ENCODE data around the gene KCNN4.

KCNN4 gene

DNA sequence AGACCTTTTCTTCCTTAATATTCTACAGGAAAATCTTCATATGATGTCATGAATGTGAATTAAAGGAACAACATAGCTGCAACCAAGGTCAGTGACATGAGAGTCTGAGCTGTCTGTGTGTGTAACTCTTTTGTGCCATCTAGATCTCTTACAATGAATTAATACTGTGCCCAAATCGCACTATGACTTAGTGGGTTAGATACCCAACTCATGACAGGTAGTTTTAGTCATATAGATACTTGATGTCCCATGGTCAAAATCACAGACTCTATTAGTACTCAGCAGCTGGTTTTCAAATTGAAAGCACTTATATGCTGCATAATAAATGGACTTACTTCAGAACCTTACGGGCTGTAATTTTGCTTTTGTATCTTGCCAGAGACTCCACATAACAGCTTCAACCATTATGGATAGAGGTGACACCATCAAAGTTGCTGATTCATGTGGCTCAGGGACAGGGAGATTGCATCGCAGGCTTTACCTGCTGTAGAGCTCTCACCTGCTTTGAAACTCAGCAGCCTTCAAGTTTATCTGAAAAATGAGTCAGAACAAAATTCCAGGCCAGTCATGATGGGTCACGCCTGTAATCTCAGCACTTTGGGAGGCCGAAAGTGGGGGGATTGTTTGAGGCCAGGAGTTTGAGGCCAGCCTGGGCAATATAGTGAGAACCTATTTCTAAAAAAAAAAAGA is 34.0 kb upstream of the KCNN4 start:
- ChIA-PET POLR2A (ENCODE audit: low non-redundant PET) (interaction anchor here (0.7 kb wide), 1 partner anchor 50 kb away, joined by 3 read pairs; no protein-coding TSS in a partner anchor), CTCF (interaction anchor here (0.6 to 1.1 kb wide), 2 partner anchors 48 to 53 kb away, joined by 3 to 4 read pairs; no protein-coding TSS in a partner anchor)
- TF ChIP-seq, protein P1, sequence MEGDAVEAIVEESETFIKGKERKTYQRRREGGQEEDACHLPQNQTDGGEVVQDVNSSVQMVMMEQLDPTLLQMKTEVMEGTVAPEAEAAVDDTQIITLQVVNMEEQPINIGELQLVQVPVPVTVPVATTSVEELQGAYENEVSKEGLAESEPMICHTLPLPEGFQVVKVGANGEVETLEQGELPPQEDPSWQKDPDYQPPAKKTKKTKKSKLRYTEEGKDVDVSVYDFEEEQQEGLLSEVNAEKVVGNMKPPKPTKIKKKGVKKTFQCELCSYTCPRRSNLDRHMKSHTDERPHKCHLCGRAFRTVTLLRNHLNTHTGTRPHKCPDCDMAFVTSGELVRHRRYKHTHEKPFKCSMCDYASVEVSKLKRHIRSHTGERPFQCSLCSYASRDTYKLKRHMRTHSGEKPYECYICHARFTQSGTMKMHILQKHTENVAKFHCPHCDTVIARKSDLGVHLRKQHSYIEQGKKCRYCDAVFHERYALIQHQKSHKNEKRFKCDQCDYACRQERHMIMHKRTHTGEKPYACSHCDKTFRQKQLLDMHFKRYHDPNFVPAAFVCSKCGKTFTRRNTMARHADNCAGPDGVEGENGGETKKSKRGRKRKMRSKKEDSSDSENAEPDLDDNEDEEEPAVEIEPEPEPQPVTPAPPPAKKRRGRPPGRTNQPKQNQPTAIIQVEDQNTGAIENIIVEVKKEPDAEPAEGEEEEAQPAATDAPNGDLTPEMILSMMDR (conservative IDR thresholded peaks at IDR 0.05; ENCODE audit: low read depth) = no peak
- DNase-seq (ENCODE audit: low spot score) = peak; percentile 15
- no peak overlapping the region for H3K27ac ChIP-seq

DNA sequence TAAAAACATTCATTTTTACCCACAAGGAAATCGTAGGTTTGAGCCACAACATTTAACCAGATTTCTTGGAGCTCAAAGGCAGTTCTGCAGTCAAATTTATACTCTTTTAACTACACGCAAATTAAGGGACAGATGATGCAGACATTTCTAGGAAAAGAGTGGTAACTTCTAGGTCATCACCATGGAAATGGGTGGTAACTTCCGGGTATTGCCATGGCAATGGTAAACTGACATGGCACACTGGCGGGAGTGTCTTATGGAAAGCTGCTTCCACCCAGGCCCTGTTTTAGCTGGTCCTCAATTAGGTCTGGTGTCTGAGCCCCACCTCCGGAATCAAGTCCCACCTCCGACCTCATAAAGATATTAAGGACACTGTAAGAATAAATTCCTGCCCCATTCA is 31.9 kb upstream of the KCNN4 start:
- POLR2A ChIA-PET (ENCODE audit: low non-redundant PET) = no interaction called here
- H3K27ac ChIP-seq = no peak overlapping the region
- no peak for DNase-seq (ENCODE audit: low spot score)
- CTCF ChIA-PET = no interaction called here
- TF ChIP-seq, protein P1 (conservative IDR thresholded peaks at IDR 0.05; ENCODE audit: low read depth) = no peak

DNA sequence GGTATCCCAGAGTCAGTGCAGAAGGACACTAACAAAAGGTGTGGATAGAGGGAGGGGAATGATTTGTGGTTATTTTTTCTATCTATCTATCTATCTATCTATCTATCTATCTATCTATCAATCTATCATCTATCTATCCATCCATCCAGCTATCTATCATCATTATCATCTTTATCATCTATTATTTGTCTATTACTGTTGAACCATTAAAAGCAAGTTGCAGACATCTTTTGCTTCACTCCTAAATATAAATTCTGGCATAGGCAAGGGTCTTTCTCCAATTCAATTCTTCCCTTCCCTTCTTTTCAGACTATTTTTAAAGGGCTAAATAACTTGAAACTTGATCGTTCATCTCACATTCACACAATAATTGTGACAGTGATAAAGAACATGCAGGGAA is 31.5 kb upstream of the KCNN4 start:
- ChIA-PET POLR2A (ENCODE audit: low non-redundant PET) (no interaction called here), CTCF (no interaction called here)
- H3K27ac ChIP-seq = no peak overlapping the region
- no peak for DNase-seq (ENCODE audit: low spot score)
- TF ChIP-seq, protein P1 (conservative IDR thresholded peaks at IDR 0.05; ENCODE audit: low read depth) = no peak

DNA sequence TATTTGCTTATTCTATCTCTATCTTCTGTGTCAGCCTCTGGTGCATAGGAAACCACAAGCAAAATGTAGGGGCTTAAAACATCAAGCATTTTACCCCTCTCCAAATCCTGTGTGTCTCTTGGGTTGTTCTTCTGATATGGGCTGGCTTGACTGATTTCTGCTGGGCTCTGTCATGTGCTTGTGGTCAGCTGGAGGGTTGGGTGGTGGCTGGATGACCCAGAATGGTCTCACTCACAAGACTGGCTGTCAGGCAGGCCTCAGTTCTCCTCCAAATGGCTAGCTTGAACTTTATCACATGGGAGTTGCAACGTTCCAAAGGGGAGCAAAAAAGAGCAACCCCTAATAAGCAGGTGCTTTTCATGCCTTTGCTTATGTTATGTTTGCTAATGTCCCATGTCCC is 31.1 kb upstream of the KCNN4 start:
- DNase-seq (ENCODE audit: low spot score) = no peak
- TF ChIP-seq, protein P1 (conservative IDR thresholded peaks at IDR 0.05; ENCODE audit: low read depth) = no peak
- no peak overlapping the region for H3K27ac ChIP-seq
- POLR2A ChIA-PET (ENCODE audit: low non-redundant PET) = no interaction called here
- CTCF ChIA-PET = interaction anchor here (0.8 kb wide), 1 partner anchor 764 kb away, joined by 3 read pairs; no protein-coding TSS in a partner anchor

GRCh38 chr19:43809762-43810696 is 29.3 kb upstream of the KCNN4 start:
- TF ChIP-seq, protein P1 (conservative IDR thresholded peaks at IDR 0.05; ENCODE audit: low read depth) = peak; percentile 69
- ChIA-PET POLR2A (ENCODE audit: low non-redundant PET) (no interaction called here), CTCF (interaction anchor here (0.5 to 1.6 kb wide), 12 partner anchors 10 to 805 kb away, joined by 3 to 17 read pairs (median 4); no protein-coding TSS in a partner anchor)
- DNase-seq (ENCODE audit: low spot score) = peak; percentile 35
- H3K27ac ChIP-seq = no peak overlapping the region

GRCh38 chr19:43807651-43808050 is 26.9 kb upstream of the KCNN4 start:
- POLR2A ChIA-PET (ENCODE audit: low non-redundant PET) = no interaction called here
- no peak for DNase-seq (ENCODE audit: low spot score)
- CTCF ChIA-PET = interaction anchor here (0.6 to 0.7 kb wide), 3 partner anchors 14 to 384 kb away, joined by 3 read pairs; no protein-coding TSS in a partner anchor

More at GRCh38 chr19:43807651-43808050, 26.9 kb upstream of the KCNN4 start:
- TF ChIP-seq, protein P1 (conservative IDR thresholded peaks at IDR 0.05; ENCODE audit: low read depth) = no peak
- no peak overlapping the region for H3K27ac ChIP-seq

Data from RWPE1 (cell line).